Right lobe of liver (tissue), 6 donors: ENCODE data around the gene OR13H1. TPM values are rescaled to one million over a fixed set of nuclear protein-coding genes. Genes with fewer than 3 reads are reported as not detected.
"Not testable (repeated sequence)": the region's sequence is repeated elsewhere in the genome, so short reads cannot be mapped to it uniquely, and the experiment has no call there.

Experiments
- ATAC-seq, 4 donors: fragments of 200-7000 bp; cut with Tn5 transposase; one replicate each; pipeline ENCODE4 v1.9.1; 2020; ENCODE audit warnings: mild to moderate bottlenecking in 4 of 4, moderate library complexity in 4 of 4
- DNase-seq, 3 donors: peaks; one replicate each; pipeline ENCODE4 v3.0.0-alpha.2; 2020
- H3K27ac ChIP-seq, 3 donors: fragments of 200-600 bp; one replicate each; pipeline ENCODE4 v1.8.0; 2022
- H3K27me3 ChIP-seq, 2 donors: fragments of 200-600 bp; one replicate each; pipeline ENCODE4 v1.8.0; 2022
- H3K36me3 ChIP-seq, 4 donors: fragments of 200-600 bp; sonication (generic) in 1 of 4; one replicate each; pipeline versions ENCODE4 v1.5.1 to v1.8.0; 2017 to 2022; ENCODE audit warnings: control low read depth in 1 of 4
- H3K4me1 ChIP-seq, 4 donors: fragments of 200-600 bp; sonication (generic) in 1 of 4; one replicate each; pipeline versions ENCODE4 v1.5.1 to v1.8.0; 2017 to 2022; ENCODE audit warnings: control low read depth in 1 of 4
- H3K4me3 ChIP-seq, 3 donors: fragments of 200-600 bp; one replicate each; pipeline ENCODE4 v1.8.0; 2022
- H3K9me3 ChIP-seq, 4 donors: fragments of 200-600 bp; sonication (generic) in 1 of 4; one replicate each; pipeline versions ENCODE4 v1.5.1 to v1.8.0; 2017 to 2022; ENCODE audit warnings: control low read depth in 1 of 4
- CTCF ChIP-seq, 4 donors: fragments of 200-600 bp in 3 of 4; fragments of 450-650 bp in 1 of 4; IDR thresholded peaks; one replicate each; pipeline versions ENCODE4 v1.5.1 to v1.8.0; 2016 to 2022; ENCODE audit warnings: antibody characterized with exemption in 4 of 4, mild to moderate bottlenecking in 2 of 4
- POLR2A ChIP-seq: fragments of 450-650 bp; IDR thresholded peaks from one replicate; pipeline ENCODE4 v1.6.1; 2017; ENCODE audit warnings: antibody characterized with exemption, mild to moderate bottlenecking
- WGBS: methylation state at CpG from one replicate; pipeline ENCODE4 v1.1.6; 2018; ENCODE audit warnings: low coverage, low lambda C conversion rate; ENCODE audit not compliant: insufficient coverage; ENCODE audit errors: missing lambda C conversion rate; 5-methylcytosine and 5-hydroxymethylcytosine counted together
- intact Hi-C, 2 donors: fragments of 100-400 bp; cut with DNase I; formaldehyde crosslinking; loops; one replicate each; pipeline versions ENCODE4 v1.11.2 to v1.14.1; 2022
- total RNA-seq, 6 experiments: library from RNA; depleted of rRNA in 2 of 6; stranded (reverse); fragments of >200 nt in 2 of 6; fragmentation: NEBNext Ultra II Directional in 3 of 6; extraction: Animal tissue kit (Norgen Biotek cat#: 25700) in 3 of 6; gene quantifications; one replicate each; pipeline versions ENCODE4 v1.1.0 to v1.2.4, GENCODE V29; 2016 to 2023
- donor health status: DM: no; HTN: yes; CAD: no.
- donor health status: DM: no; HTN: no; CAD: no.
- donor health status: DM: no; HTN: no; CAD: no.
- donor health status: DM: no; HTN: yes; CAD: no.
- donor health status: DM: no; HTN: yes; CAD: no.

Gene OR13H1
- total RNA-seq, 6 experiments from 2014 or later: not detected

GRCh38 chrX:131549011-131549410, 5.1 kb downstream of the OR13H1 start:
- WGBS: 29% methylated on average over 2 of the region's 2 CpGs
- intact Hi-C loops: no loop called here
- no peak for DNase-seq
- Histone ChIP-seq H3K9me3 (no peaks in the 10 kb centered on the region), H3K4me3 (no peak overlapping the region), H3K27ac (no peak overlapping the region), H3K36me3 (no peaks in the 10 kb centered on the region), H3K4me1 (no peaks in the 10 kb centered on the region), H3K27me3 (peaks cover 0 to 6% of the 10 kb centered on the region in 2 donors)
- no peak for ATAC-seq
- TF ChIP-seq CTCF (IDR thresholded peaks at IDR 0.05) (no peak), POLR2A (no peak)

GRCh38 chrX:131552453-131552852, 8.6 kb downstream of the OR13H1 start:
- 68% methylated on average over 7 of the region's 10 CpGs for WGBS
- H3K27me3 ChIP-seq, intact Hi-C loops, DNase-seq, H3K36me3 ChIP-seq, H3K9me3 ChIP-seq, H3K4me3 ChIP-seq, ATAC-seq, H3K4me1 ChIP-seq, H3K27ac ChIP-seq: not testable (repeated sequence)

DNA sequence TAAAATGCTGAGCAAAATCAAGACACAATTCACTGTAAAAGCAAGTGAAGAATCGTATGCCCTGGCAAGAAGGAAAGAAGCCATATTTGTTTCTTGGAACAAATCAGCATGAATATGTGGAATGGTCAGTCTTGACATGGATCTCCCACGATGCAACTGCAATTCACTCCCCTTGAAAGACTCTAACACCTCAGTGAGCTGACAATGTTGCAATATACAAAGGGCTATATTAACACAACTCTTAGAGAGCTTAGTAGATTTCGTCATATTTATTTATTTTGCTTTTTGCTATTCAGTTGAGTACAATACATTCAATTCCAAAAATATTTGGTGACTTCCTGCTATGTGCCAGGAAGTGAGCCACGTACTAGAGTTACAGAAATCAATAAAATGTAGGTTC, 14.7 kb downstream of the OR13H1 start:
- H3K4me1 ChIP-seq: no peaks in the 10 kb centered on the region
- WGBS: 45% methylated on average over 4 of the region's 4 CpGs
- no peaks in the 10 kb centered on the region for H3K27me3 ChIP-seq
- no peaks in the 10 kb centered on the region for H3K9me3 ChIP-seq
- intact Hi-C loops: no loop called here
- DNase-seq: no peak
- no peak overlapping the region for H3K27ac ChIP-seq
- no peak for ATAC-seq
- no peaks in the 10 kb centered on the region for H3K36me3 ChIP-seq
- TF ChIP-seq CTCF (IDR thresholded peaks at IDR 0.05) (no peak), POLR2A (no peak)
- no peak overlapping the region for H3K4me3 ChIP-seq

DNA sequence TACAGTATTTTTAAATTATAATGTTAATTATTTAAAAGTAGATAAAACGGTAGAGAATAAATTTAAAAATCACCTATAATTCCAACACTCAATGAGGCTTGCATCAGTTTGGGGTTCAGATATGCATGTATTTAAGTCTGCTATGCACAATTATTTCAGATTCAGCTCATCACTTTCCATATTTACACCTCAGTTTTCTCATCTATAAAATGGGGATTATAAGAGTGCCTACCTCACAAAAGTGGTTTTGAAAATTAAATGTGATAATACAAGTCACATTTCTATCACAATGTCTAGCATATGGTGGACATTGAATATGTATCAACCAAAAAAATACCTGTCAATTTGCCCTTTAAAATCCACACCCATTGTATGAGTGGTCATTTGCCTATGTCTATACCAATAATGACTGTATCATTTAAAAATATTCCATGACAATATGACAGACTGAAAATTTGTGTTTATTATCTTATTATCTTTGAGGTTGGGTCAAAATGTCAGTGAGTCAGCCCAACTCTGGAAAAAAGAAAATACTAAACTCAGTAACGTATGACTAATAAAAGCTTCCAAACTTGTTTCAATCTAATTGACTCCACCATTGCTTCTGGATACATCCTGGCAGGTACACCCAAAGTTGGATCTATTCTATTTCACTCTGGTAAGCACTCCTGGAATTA, 20.8 kb downstream of the OR13H1 start:
- no peak for DNase-seq
- H3K4me3 ChIP-seq: no peak overlapping the region
- 55% methylated on average over 2 of the region's 2 CpGs for WGBS
- H3K27me3 ChIP-seq: peaks cover 0 to 4% of the 10 kb centered on the region in 2 donors
- TF ChIP-seq POLR2A (no peak), CTCF (IDR thresholded peaks at IDR 0.05) (no peak)
- H3K36me3 ChIP-seq: no peaks in the 10 kb centered on the region
- no peaks in the 10 kb centered on the region for H3K4me1 ChIP-seq
- no peak for ATAC-seq
- intact Hi-C loops: no loop called here
- no peaks in the 10 kb centered on the region for H3K9me3 ChIP-seq
- H3K27ac ChIP-seq: no peak overlapping the region

DNA sequence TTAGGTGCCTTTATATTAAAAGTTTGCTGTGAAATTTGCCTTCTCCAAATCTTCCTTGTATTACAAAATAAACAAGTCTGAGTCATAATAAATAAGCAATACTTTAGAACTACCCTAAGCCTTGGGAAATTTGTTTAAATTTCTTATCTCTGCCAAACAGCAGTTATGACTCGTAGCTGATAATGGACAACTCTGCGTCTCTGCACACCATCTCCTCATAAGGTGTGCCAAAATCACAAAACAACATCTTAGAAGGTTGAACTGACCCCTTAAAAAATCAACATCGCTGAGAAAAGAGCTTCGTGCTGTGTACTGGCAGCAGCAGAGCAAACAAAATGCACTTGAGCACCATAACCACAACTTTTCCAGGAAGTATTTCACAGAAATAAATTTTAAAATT, 22.0 kb downstream of the OR13H1 start:
- no peaks in the 10 kb centered on the region for H3K9me3 ChIP-seq
- H3K36me3 ChIP-seq: no peaks in the 10 kb centered on the region
- ATAC-seq: no peak
- H3K4me1 ChIP-seq: no peaks in the 10 kb centered on the region
- intact Hi-C loops: no loop called here
- no peak overlapping the region for H3K4me3 ChIP-seq
- DNase-seq: no peak
- H3K27ac ChIP-seq: no peak overlapping the region
- WGBS: 31% methylated on average over 4 of the region's 4 CpGs
- peaks cover 0 to 4% of the 10 kb centered on the region in 2 donors for H3K27me3 ChIP-seq
- no peak for TF ChIP-seq CTCF (IDR thresholded peaks at IDR 0.05)
- TF ChIP-seq POLR2A: no peak
